ENCODE results near the gene KDM4C. TPM values are rescaled to one million over a fixed set of nuclear protein-coding genes. Genes with fewer than 3 reads are reported as not detected.

KDM4C gene
- total and polyA plus RNA-seq, 2 of the 13 experiments (the other 11 are each of a cell fraction or from before 2014, with no cell fraction given), result 19.4 to 23.6 TPM

DNA sequence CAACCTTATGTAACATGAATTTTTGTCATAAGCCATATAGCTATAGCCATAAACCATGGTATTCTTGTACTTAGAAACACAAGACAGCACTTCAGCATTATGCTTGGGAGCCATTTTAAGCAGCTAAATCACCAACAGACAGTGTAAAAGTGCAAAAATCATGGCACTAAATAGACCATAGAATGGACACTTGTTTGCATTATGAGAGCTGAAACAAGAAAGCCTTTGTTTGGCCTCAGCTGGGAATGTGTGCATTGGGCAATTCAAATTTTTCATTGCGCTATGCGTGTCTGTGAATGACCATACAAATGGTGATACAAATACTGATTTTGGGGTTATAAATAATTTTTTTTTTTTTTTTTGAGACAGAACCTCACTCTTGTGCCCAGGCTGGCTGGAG, 23.7 kb downstream of the KDM4C start (continued):
- TF ChIP-seq IKZF5 (CRISPR knock-in tag; IDR thresholded peaks at IDR 0.05), result no peak
- TF ChIP-seq FUBP1 (CRISPR knock-in tag; IDR thresholded peaks at IDR 0.05; ENCODE audit: borderline replicate concordance), result no peak
- TF ChIP-seq TGIF2 (CRISPR knock-in tag; IDR thresholded peaks at IDR 0.05), result no peak
- TF ChIP-seq SKI (IDR thresholded peaks at IDR 0.05; ENCODE audit: partially characterized antibody), result no peak
- no peak for TF ChIP-seq ZNF253 (CRISPR knock-in tag; IDR thresholded peaks at IDR 0.05; ENCODE audit: borderline replicate concordance)
- peak; percentile 77; the same call in 1 of the 2 replicates for TF ChIP-seq HMG20A (CRISPR knock-in tag; IDR thresholded peaks at IDR 0.05; ENCODE audit: borderline replicate concordance)
- TF ChIP-seq TOPORS (CRISPR knock-in tag; IDR thresholded peaks at IDR 0.05), result no peak
- peak; percentile 88 for TF ChIP-seq SOX5 (CRISPR knock-in tag; IDR thresholded peaks at IDR 0.05; ENCODE audit: borderline replicate concordance)
- no peak for TF ChIP-seq GMEB1 (CRISPR knock-in tag; IDR thresholded peaks at IDR 0.05; ENCODE audit: borderline replicate concordance)
- TF ChIP-seq, protein P1, sequence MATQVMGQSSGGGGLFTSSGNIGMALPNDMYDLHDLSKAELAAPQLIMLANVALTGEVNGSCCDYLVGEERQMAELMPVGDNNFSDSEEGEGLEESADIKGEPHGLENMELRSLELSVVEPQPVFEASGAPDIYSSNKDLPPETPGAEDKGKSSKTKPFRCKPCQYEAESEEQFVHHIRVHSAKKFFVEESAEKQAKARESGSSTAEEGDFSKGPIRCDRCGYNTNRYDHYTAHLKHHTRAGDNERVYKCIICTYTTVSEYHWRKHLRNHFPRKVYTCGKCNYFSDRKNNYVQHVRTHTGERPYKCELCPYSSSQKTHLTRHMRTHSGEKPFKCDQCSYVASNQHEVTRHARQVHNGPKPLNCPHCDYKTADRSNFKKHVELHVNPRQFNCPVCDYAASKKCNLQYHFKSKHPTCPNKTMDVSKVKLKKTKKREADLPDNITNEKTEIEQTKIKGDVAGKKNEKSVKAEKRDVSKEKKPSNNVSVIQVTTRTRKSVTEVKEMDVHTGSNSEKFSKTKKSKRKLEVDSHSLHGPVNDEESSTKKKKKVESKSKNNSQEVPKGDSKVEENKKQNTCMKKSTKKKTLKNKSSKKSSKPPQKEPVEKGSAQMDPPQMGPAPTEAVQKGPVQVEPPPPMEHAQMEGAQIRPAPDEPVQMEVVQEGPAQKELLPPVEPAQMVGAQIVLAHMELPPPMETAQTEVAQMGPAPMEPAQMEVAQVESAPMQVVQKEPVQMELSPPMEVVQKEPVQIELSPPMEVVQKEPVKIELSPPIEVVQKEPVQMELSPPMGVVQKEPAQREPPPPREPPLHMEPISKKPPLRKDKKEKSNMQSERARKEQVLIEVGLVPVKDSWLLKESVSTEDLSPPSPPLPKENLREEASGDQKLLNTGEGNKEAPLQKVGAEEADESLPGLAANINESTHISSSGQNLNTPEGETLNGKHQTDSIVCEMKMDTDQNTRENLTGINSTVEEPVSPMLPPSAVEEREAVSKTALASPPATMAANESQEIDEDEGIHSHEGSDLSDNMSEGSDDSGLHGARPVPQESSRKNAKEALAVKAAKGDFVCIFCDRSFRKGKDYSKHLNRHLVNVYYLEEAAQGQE (IDR thresholded peaks at IDR 0.05; ENCODE audit: borderline replicate concordance in 1 of 2, low read depth in 1 of 2, low read length in 2 of 2), result no peak
- no peak for TF ChIP-seq ZNF788 (CRISPR knock-in tag; IDR thresholded peaks at IDR 0.05; ENCODE audit: borderline replicate concordance)
- TF ChIP-seq KLF15 (CRISPR knock-in tag; IDR thresholded peaks at IDR 0.05; ENCODE audit: borderline replicate concordance), result no peak
- TF ChIP-seq MIXL1 (CRISPR knock-in tag; IDR thresholded peaks at IDR 0.05), result peak; percentile 48; the same call in 1 of the 2 replicates
- no peak for TF ChIP-seq ZEB1 (IDR thresholded peaks at IDR 0.05; ENCODE audit: insufficient replicate concordance, low read depth)
- peak in 1 of 2 experiments; percentile 59; a peak in 1 of 4 replicates for TF ChIP-seq ATF4 (CRISPR knock-in tag; IDR thresholded peaks at IDR 0.05)
- TF ChIP-seq, protein P2, sequence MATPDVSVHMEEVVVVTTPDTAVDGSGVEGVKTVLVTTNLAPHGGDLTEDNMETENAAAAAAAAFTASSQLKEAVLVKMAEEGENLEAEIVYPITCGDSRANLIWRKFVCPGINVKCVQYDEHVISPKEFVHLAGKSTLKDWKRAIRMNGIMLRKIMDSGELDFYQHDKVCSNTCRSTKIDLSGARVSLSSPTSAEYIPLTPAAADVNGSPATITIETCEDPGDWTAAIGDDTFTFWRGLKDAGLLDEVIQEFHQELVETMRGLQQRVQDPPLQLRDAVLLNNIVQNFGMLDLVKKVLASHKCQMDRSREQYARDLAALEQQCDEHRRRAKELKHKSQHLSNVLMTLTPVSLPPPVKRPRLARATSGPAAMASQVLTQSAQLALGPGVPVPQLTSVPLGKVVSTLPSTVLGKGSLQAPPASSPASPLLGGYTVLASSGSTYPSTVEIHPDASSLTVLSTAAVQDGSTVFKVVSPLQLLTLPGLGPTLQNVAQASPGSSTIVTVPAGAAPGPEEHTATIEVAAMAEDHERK (CRISPR knock-in tag; IDR thresholded peaks at IDR 0.05; ENCODE audit: low read depth), result no peak
- no peak for TF ChIP-seq MED13 (CRISPR knock-in tag; IDR thresholded peaks at IDR 0.05)
- TF ChIP-seq FOXM1 (CRISPR knock-in tag; IDR thresholded peaks at IDR 0.05), result no peak
- no peak for TF ChIP-seq ZMYM4 (CRISPR knock-in tag; IDR thresholded peaks at IDR 0.05)
